ENCODE data around the gene DCLRE1C. TPM values are rescaled to one million over a fixed set of nuclear protein-coding genes. Genes with fewer than 3 reads are reported as not detected.

Gene DCLRE1C
- total RNA-seq, 2 experiments from 2014 or later, result 50.2 to 81.3 TPM

DNA sequence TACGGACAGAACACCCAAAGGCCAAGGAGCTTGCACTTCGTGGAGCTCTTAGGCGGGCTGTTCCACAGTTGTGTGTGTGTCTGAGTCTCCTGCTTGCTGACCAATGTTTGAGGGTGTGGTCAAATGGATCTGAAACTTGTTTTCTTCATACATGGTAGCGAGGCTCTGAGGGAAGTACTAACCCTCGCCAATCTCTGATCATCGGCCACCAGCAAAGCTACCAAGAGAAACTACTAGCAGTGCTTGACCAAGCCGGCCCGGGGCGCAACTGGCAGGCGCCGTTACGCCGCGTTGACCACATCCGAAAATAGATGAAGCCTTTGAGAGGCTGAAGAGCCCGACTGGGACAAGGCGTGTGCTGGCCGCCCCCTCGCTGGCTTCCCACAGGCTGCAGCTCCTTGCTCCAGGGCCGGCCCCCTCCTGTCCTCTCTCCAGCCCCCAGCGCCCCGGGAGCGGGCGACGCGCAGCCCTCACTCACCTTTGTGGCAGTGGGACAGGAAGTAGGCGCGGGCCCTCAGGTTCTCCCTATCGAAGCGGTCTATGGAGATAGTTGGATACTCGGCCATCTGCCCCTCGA is 384 bp downstream of the DCLRE1C start:
- no TSS peak for BruUV-seq (replicated peaks)
- TF ChIP-seq EZH2phosphoT487 (IDR thresholded peaks at IDR 0.05; ENCODE audit: borderline replicate concordance, low read depth, low read length), result no peak
- TF ChIP-seq, protein P1, sequence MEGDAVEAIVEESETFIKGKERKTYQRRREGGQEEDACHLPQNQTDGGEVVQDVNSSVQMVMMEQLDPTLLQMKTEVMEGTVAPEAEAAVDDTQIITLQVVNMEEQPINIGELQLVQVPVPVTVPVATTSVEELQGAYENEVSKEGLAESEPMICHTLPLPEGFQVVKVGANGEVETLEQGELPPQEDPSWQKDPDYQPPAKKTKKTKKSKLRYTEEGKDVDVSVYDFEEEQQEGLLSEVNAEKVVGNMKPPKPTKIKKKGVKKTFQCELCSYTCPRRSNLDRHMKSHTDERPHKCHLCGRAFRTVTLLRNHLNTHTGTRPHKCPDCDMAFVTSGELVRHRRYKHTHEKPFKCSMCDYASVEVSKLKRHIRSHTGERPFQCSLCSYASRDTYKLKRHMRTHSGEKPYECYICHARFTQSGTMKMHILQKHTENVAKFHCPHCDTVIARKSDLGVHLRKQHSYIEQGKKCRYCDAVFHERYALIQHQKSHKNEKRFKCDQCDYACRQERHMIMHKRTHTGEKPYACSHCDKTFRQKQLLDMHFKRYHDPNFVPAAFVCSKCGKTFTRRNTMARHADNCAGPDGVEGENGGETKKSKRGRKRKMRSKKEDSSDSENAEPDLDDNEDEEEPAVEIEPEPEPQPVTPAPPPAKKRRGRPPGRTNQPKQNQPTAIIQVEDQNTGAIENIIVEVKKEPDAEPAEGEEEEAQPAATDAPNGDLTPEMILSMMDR (conservative IDR thresholded peaks at IDR 0.05; ENCODE audit: low read length), result no peak
- intact Hi-C loops (cut with micrococcal nuclease; ENCODE audit: unreplicated experiment), result loop anchor here (5.0 to 10.0 kb wide), 4 partner anchors 144 to 1609 kb away; partner anchors contain the start of genes RPP38 and SEPHS1
- CTCF ChIA-PET (ENCODE audit: unreplicated experiment), result interaction anchor here (1.0 to 1.8 kb wide), 2 partner anchors 19 to 75 kb away, joined by 3 to 6 read pairs; partner anchors contain the start of gene SUV39H2
- Histone ChIP-seq H3K9me2 (ENCODE audit: insufficient read depth, low read length) (no peaks in the 10 kb centered on the region), H3K79me2 (ENCODE audit: insufficient read depth, low read depth, low read length) (peaks cover 49% of the 10 kb centered on the region), H3K9me3 (ENCODE audit: low read length) (no peaks in the 10 kb centered on the region), H3K27ac (ENCODE audit: low read depth, low read length, poor library complexity, severe bottlenecking) (peak overlapping the region; percentile 96), H3K4me2 (ENCODE audit: low read length) (peak overlapping the region; percentile 97), H4K20me1 (ENCODE audit: insufficient read depth, low read length) (peaks cover 15% of the 10 kb centered on the region), H3K4me1 (ENCODE audit: insufficient read depth, low read length, poor library complexity, severe bottlenecking) (peaks cover 52% of the 10 kb centered on the region), H3K36me3 (ENCODE audit: insufficient read depth, low read length) (peaks cover 40% of the 10 kb centered on the region), H2AFZ (ENCODE audit: low read length) (peak overlapping the region; percentile 32; the same call in 1 of the 2 replicates), H3K4me3 (ENCODE audit: low read depth, low read length, poor library complexity, severe bottlenecking) (peak overlapping the region; percentile 83)
- DNase-seq (ENCODE audit: low spot score), result peak; percentile 62
- POLR2A ChIA-PET, result interaction anchor here (0.7 to 1.6 kb wide), 9 partner anchors 11 to 336 kb away, joined by 3 to 12 read pairs (median 5); partner anchors contain the start of genes CDNF, HSPA14, MSANTD7 and SUV39H2

DNA sequence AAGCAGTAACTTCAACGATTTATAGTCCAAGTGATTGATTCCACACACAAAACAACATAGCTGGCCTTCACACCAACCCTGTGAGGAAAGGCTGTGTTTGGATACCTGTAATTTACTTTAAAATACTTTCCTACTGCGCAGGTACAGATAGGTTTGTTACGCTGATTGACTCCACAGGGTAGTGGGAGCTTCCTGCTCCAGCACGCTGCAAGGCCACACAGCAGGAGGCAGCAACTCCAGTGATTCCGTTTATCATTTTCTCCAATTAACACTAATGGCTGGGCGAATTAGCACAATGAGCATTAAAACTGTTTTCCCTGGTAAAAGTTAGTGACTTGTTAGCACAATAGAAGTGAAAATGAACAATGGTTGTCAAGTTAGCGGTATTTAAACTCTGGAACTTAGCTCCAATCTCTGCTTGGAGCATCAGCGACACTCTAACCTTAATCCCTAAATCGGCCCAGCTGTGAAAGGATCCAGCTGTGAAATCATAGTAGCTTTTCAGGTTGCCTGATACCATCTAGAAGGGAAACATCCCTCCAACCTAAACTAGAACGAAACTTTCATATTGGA is 959 bp downstream of the DCLRE1C start:
- POLR2A ChIA-PET, result interaction anchor here (0.7 to 1.6 kb wide), 7 partner anchors 11 to 335 kb away, joined by 3 to 12 read pairs (median 5); partner anchors contain the start of genes CDNF, HSPA14, MSANTD7 and SUV39H2
- peaks cover 52% of the 10 kb centered on the region for H3K4me1 ChIP-seq (ENCODE audit: insufficient read depth, low read length, poor library complexity, severe bottlenecking)
- intact Hi-C loops (cut with micrococcal nuclease; ENCODE audit: unreplicated experiment), result loop anchor here (5.0 to 10.0 kb wide), 4 partner anchors 144 to 1608 kb away; partner anchors contain the start of genes RPP38 and SEPHS1
- peaks cover 55% of the 10 kb centered on the region for H3K79me2 ChIP-seq (ENCODE audit: insufficient read depth, low read depth, low read length)
- peak; percentile 53 for DNase-seq (ENCODE audit: low spot score)
- H3K4me2 ChIP-seq (ENCODE audit: low read length), result peak overlapping the region; percentile 97
- no peaks in the 10 kb centered on the region for H3K9me2 ChIP-seq (ENCODE audit: insufficient read depth, low read length)
- peaks cover 18% of the 10 kb centered on the region for H4K20me1 ChIP-seq (ENCODE audit: insufficient read depth, low read length)
- CTCF ChIA-PET (ENCODE audit: unreplicated experiment), result interaction anchor here (1.0 to 1.8 kb wide), 2 partner anchors 19 to 74 kb away, joined by 3 to 6 read pairs; partner anchors contain the start of gene SUV39H2
- no peaks in the 10 kb centered on the region for H3K9me3 ChIP-seq (ENCODE audit: low read length)
- peaks cover 46% of the 10 kb centered on the region for H3K36me3 ChIP-seq (ENCODE audit: insufficient read depth, low read length)
- TF ChIP-seq, protein P1 (conservative IDR thresholded peaks at IDR 0.05; ENCODE audit: low read length), result 0 out of 2 replicates have a peak, but pooled peaks have one; percentile 40
- no peak for TF ChIP-seq EZH2phosphoT487 (IDR thresholded peaks at IDR 0.05; ENCODE audit: borderline replicate concordance, low read depth, low read length)
- BruUV-seq (replicated peaks), result TSS peak; percentile 63
- peak overlapping the region; percentile 96 for H3K27ac ChIP-seq (ENCODE audit: low read depth, low read length, poor library complexity, severe bottlenecking)
- H3K4me3 ChIP-seq (ENCODE audit: low read depth, low read length, poor library complexity, severe bottlenecking), result peak overlapping the region; percentile 83
- no peak overlapping the region for H2AFZ ChIP-seq (ENCODE audit: low read length)

All from OCI-LY7 (cell line).